Colonic mucosa (tissue), 4 donors: Measurements from ENCODE around the gene EML1. TPM values are rescaled to one million over a fixed set of nuclear protein-coding genes. Genes with fewer than 3 reads are reported as not detected.

Source experiments
- DNase-seq: peaks from one replicate; pipeline ENCODE4 v3.0.0-alpha.2; 2020
- H3K27ac ChIP-seq: fragments of 200-600 bp; one replicate; pipeline ENCODE4 v1.8.0; 2021
- H3K27me3 ChIP-seq: fragments of 200-600 bp; one replicate; pipeline ENCODE4 v1.8.0; 2021
- H3K36me3 ChIP-seq: fragments of 200-600 bp; one replicate; pipeline ENCODE4 v1.8.0; 2021
- H3K4me1 ChIP-seq: fragments of 200-600 bp; one replicate; pipeline ENCODE4 v1.8.0; 2021; ENCODE audit warnings: mild to moderate bottlenecking
- H3K4me3 ChIP-seq: fragments of 200-600 bp; one replicate; pipeline ENCODE4 v1.8.0; 2021
- H3K9ac ChIP-seq, 2 donors: one replicate each; pipeline ENCODE4 v1.7.0; 2013; ENCODE audit warnings: control low read depth in 2 of 2, low read depth in 2 of 2, low read length in 2 of 2
- H3K9me3 ChIP-seq: fragments of 200-600 bp; one replicate; pipeline ENCODE4 v1.8.0; 2021
- CTCF ChIP-seq: fragments of 200-600 bp; IDR thresholded peaks from one replicate; pipeline ENCODE4 v1.8.0; 2022; ENCODE audit warnings: antibody characterized with exemption, mild to moderate bottlenecking
- intact Hi-C: fragments of 100-400 bp; cut with DNase I; formaldehyde crosslinking; loops from one replicate; pipeline ENCODE4 v1.14.1; 2022
- total RNA-seq, 2 donors: library from RNA; stranded (reverse); fragmentation: NEBNext Ultra II Directional in 1 of 2; extraction: Animal tissue kit (Norgen Biotek cat#: 25700) in 1 of 2; gene quantifications; one replicate each; pipeline ENCODE4 v1.2.1, GENCODE V29; 2021
- donor health status: healthy.
- donor health status: DM: no; HTN: no; CAD: no.
- donor health status: DM: no; HTN: no; CAD: no.

EML1 gene
- total RNA-seq, 2 donors from 2014 or later, result 3.6 to 14.2 TPM

GRCh38 chr14:99747582-99748330, 45.5 kb upstream of the EML1 start:
- no peak overlapping the region for H3K4me3 ChIP-seq
- no peak overlapping the region for H3K27ac ChIP-seq
- no peaks in the 10 kb centered on the region for H3K9me3 ChIP-seq
- H3K4me1 ChIP-seq, result no peaks in the 10 kb centered on the region
- DNase-seq, result no peak
- H3K36me3 ChIP-seq, result no peaks in the 10 kb centered on the region
- no peaks in the 10 kb centered on the region for H3K27me3 ChIP-seq
- H3K9ac ChIP-seq, result no peak overlapping the region
- intact Hi-C loops, result no loop called here
- no peak for TF ChIP-seq CTCF

- no peak for TF ChIP-seq CTCF
- H3K36me3 ChIP-seq, result no peaks in the 10 kb centered on the region
- no peaks in the 10 kb centered on the region for H3K9me3 ChIP-seq
- no peak for DNase-seq
- H3K9ac ChIP-seq, result no peak overlapping the region
- H3K4me1 ChIP-seq, result no peaks in the 10 kb centered on the region
- no peak overlapping the region for H3K27ac ChIP-seq
- intact Hi-C loops, result no loop called here
- H3K4me3 ChIP-seq, result no peak overlapping the region
- no peaks in the 10 kb centered on the region for H3K27me3 ChIP-seq
These were observed 44.7 kb upstream of the EML1 start for GRCh38 chr14:99748529-99748928.

GRCh38 chr14:99749142-99749541, 44.1 kb upstream of the EML1 start:
- Histone ChIP-seq H3K27me3 (no peaks in the 10 kb centered on the region), H3K36me3 (no peaks in the 10 kb centered on the region), H3K9ac (no peak overlapping the region), H3K4me1 (no peaks in the 10 kb centered on the region), H3K27ac (no peak overlapping the region), H3K4me3 (no peak overlapping the region), H3K9me3 (no peaks in the 10 kb centered on the region)
- TF ChIP-seq CTCF, result no peak
- intact Hi-C loops, result no loop called here
- no peak for DNase-seq

- no peak for DNase-seq
- H3K4me1 ChIP-seq, result no peaks in the 10 kb centered on the region
- no peaks in the 10 kb centered on the region for H3K27me3 ChIP-seq
- TF ChIP-seq CTCF, result no peak
- no peak overlapping the region for H3K9ac ChIP-seq
- no peak overlapping the region for H3K4me3 ChIP-seq
- H3K36me3 ChIP-seq, result no peaks in the 10 kb centered on the region
- no peak overlapping the region for H3K27ac ChIP-seq
- H3K9me3 ChIP-seq, result no peaks in the 10 kb centered on the region
- intact Hi-C loops, result no loop called here
These were observed 43.2 kb upstream of the EML1 start for GRCh38 chr14:99749763-99750715.

- no peak overlapping the region for H3K9ac ChIP-seq
- H3K27ac ChIP-seq, result no peak overlapping the region
- TF ChIP-seq CTCF, result no peak
- intact Hi-C loops, result no loop called here
- no peaks in the 10 kb centered on the region for H3K27me3 ChIP-seq
- no peaks in the 10 kb centered on the region for H3K36me3 ChIP-seq
- H3K4me3 ChIP-seq, result no peak overlapping the region
- H3K9me3 ChIP-seq, result no peaks in the 10 kb centered on the region
- DNase-seq, result no peak
- H3K4me1 ChIP-seq, result no peaks in the 10 kb centered on the region
These were observed 42.3 kb upstream of the EML1 start for GRCh38 chr14:99750746-99751450.
